LNCAP (cell line): ENCODE measurements around the gene PEX10.

Source experiments
- CTCF ChIP-seq: fragments of 450-650 bp; IDR thresholded peaks from 2 replicates; pipeline ENCODE4 v1.5.1; 2017; ENCODE audit warnings: mild to moderate bottlenecking

PEX10 gene

DNA sequence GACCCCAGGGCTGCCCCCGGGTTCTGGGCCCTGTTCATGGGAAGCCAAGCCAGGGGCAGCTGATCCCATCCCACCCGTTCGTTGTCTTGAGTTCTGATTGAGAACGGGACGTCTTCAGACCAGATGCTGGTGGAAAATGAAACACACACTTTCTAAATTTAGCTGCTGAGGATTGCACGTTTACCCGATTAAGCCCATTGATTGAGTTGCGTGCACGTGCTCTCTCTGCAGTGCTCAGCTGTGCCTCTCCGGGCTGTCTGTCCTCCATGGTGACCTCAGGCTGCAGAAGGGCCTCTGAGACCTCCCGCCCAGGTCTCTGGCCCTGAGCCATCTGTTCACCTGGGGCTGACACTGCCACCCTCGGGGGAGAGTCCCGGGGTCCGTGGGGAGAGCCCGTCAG is 27.0 kb upstream of the PEX10 start:
- no peak for TF ChIP-seq CTCF

DNA sequence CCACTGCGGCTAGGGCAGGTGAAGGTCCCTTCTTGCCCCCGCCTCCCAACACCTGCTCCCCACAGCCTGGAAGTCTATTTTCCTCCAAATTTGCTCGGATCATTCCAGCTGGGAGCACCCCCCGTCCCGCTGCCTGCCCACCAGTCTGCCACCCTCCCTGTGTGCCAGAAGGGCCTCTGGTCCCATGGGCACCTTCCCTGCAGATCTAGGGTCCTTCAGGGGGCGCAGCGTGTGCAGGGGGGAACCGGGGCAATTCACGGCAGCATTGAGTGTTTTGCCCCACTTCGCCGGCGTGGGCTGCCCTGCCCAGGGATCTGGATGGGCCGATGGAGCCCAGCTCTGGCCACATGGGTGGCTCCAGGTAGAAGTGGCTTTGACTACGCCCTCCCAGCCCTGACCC is 26.3 kb upstream of the PEX10 start:
- no peak for TF ChIP-seq CTCF

DNA sequence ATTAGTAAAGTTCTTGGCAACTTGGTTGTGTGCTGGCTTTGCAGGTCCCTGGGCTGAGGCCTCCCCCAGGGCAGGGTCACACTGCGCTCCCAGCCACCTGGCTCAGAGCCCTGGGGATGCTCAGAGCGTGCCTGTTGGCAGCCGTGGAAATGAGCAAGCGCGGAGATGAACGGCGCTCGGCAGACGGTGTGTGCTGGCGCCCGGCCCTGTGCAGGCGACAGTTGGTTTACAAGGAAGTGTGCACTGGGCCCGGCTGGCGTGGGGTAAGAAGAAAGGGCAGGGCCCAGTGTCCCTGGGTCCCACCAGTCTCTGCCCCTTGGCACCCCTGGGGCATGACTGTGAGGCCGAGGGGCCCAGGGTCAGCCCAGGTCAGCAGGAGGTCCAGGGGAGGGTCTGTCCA is 25.7 kb upstream of the PEX10 start:
- TF ChIP-seq CTCF: no peak

DNA sequence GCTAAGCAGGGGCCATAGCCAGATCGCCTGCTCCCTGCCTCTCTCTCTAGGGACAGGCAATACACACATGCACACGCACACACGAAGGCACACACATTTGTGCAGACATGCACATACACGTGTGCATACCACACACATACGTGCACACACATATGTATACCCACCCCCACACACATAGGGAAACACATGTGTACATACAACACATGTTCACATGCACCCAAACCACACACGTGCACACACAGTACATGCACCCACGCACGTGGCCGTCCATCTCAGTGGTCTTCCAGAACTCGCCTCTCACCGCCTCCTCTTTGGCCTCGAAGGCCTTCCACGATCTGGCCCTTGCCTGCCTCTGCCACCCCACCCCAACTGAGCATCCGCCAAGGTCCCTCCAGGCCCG is 25.3 kb upstream of the PEX10 start:
- TF ChIP-seq CTCF: no peak

DNA sequence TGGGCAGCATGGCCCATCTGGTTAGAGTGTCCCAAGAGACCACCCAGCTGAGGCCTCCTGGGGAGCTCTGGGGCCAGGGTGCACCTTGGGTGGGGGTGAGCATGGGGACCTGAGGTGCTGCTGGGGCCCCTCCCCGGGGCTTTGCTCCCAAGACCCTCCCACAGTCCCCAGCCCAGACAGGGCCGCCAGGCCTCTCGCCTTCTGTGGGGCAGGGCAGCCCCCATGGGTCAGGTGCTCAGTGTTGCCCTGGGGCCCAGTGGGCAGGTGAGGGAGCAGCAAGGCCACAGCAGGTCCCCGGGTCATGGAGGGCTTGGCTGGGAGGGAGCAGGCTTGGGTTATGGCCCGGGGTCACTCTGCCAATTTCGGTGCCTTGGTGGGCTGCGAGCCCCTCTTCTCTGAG is 24.5 kb upstream of the PEX10 start:
- TF ChIP-seq CTCF: no peak

DNA sequence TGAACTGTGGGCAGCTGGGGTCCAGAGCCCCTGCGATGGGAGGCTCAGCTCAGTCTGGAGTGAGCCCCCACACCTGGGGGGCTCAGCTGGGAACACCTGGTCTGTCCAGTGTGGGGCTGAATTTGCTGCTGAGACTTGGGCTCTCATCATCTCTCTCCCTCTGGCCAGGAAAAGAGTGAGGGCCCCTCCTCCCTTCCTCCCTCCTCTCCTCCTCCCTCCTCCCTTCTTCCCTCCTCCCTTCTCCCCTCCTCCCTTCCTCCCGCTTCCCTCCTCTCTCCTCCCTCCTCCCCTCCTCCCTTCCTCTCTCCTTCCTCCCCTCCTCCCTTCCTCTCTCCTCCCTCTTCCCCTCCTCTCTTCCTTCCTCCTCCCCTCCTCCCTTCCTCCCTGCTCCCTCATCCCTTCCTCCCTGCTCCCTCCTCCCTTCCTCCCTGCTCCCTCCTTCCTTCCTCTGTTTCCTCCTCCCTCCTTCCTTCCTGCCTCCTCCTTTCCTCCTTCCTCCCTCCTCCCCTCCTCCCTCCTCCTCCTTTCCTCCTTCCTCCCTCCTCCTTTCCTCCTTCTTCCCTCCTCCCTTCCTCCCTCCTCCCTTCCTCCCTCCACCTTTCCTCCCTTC is 23.5 kb upstream of the PEX10 start:
- no peak for TF ChIP-seq CTCF

DNA sequence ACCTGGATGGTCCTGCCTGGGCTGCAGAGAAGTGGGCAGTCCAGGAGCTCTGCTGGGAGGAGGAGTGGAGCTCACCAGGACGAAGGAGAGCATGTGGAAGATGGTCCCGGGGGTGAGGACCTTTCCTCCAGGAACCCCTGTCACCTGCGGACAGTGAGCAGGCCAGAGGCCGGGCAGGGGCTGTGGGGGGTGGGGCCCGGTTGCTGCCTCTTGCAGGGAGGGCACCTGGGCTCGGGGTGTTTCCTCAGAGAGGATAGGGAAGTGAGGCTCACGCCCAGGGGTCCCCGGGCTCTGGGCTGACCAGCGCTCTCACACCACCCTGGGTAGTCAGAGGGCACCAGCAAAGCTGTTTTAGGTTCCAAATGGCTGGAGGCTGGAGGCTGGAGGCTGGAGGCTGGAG is 22.7 kb upstream of the PEX10 start:
- no peak for TF ChIP-seq CTCF
